HepG2 (cell line): ENCODE results near the gene ODAPH. TPM values are rescaled to one million over a fixed set of nuclear protein-coding genes. Genes with fewer than 3 reads are reported as not detected.
A peak's percentile ranks its signal among the peaks of the same experiment; 100 is the strongest.

Experiments used
- AKAP8 ChIP-seq: sonication (generic); formaldehyde crosslinking; IDR thresholded peaks from 2 replicates; pipeline ENCODE4 v1.5.1; 2020; ENCODE audit warnings: mild to moderate bottlenecking, missing genetic modification reagents
- ARNTL ChIP-seq: sonication (generic); formaldehyde crosslinking; IDR thresholded peaks from 2 replicates; pipeline ENCODE4 v1.4.0; 2020; ENCODE audit warnings: mild to moderate bottlenecking, missing genetic modification reagents
- KDM5A ChIP-seq: fragments of 200-600 bp; sonication (generic); IDR thresholded peaks from 2 replicates; pipeline ENCODE4 v1.7.0; 2018; ENCODE audit warnings: antibody characterized with exemption, mild to moderate bottlenecking, low read length, borderline replicate concordance
- NCOA1 ChIP-seq: sonication (generic); formaldehyde crosslinking; IDR thresholded peaks from 2 replicates; pipeline ENCODE4 v1.9.0; 2021; ENCODE audit warnings: missing genetic modification reagents
- NCOA5 ChIP-seq: sonication (generic); formaldehyde crosslinking; IDR thresholded peaks from 2 replicates; pipeline ENCODE4 v1.4.0; 2020; ENCODE audit warnings: missing genetic modification reagents
- PHF5A ChIP-seq: IDR thresholded peaks from one replicate; pipeline ENCODE4 v1.6.1; 2018; ENCODE audit warnings: low read depth, missing genetic modification reagents; ENCODE audit not compliant: unreplicated experiment
- ZNF451 ChIP-seq: sonication (generic); formaldehyde crosslinking; IDR thresholded peaks from 2 replicates; pipeline ENCODE4 v1.5.0; 2020; ENCODE audit warnings: mild to moderate bottlenecking, missing genetic modification reagents
- ZNF598 ChIP-seq: sonication (generic); formaldehyde crosslinking; IDR thresholded peaks from 2 replicates; pipeline ENCODE4 v1.5.1; 2020; ENCODE audit warnings: mild to moderate bottlenecking, missing genetic modification reagents, borderline replicate concordance
- polyA plus RNA-seq, 8 experiments: library from polyadenylated mRNA; depleted of rRNA in 3 of 8; stranded (reverse) in 7 of 8; unstranded in 1 of 8; fragments of >200 nt; fragmentation: Illumina TruSeq in 4 of 8; extraction: Trizol in 4 of 8; gene quantifications; 2 replicates each; pipeline versions ENCODE4 v1.2.1 to v1.2.3, GENCODE V29; 2011 to 2016; ENCODE audit warnings: low read depth in 4 of 8, missing spikeins in 1 of 8, mixed read lengths in 1 of 8; ENCODE audit not compliant: insufficient read depth in 1 of 8
- total RNA-seq, 5 experiments: library from RNA; depleted of rRNA; stranded (reverse); fragments of >200 nt; fragmentation: Illumina TruSeq; extraction: Trizol; gene quantifications; 2 replicates each; pipeline ENCODE4 v1.2.3, GENCODE V29; 2016; ENCODE audit warnings: low read depth in 1 of 5
- TF ChIP-seq, protein P1 (sequence below): sonication (generic); formaldehyde crosslinking; IDR thresholded peaks from 2 replicates; pipeline ENCODE4 v1.4.0; 2020; ENCODE audit warnings: missing genetic modification reagents
- TF ChIP-seq, protein P2 (sequence below): sonication (generic); formaldehyde crosslinking; IDR thresholded peaks from 2 replicates; pipeline ENCODE4 v1.4.0; 2020; ENCODE audit warnings: missing genetic modification reagents
- TF ChIP-seq, protein P3 (sequence below): sonication (generic); formaldehyde crosslinking; IDR thresholded peaks from 2 replicates; pipeline ENCODE4 v1.5.1; 2020; ENCODE audit warnings: mild to moderate bottlenecking, missing genetic modification reagents
- TF ChIP-seq, protein P4 (sequence below): IDR thresholded peaks from 2 replicates; pipeline ENCODE4 v1.6.1; 2012; ENCODE audit warnings: inconsistent platforms
- TF ChIP-seq, protein P5 (sequence below): sonication (generic); formaldehyde crosslinking; IDR thresholded peaks from 2 replicates; pipeline ENCODE4 v1.5.0; 2020; ENCODE audit warnings: missing genetic modification reagents, mild to moderate bottlenecking, borderline replicate concordance

ODAPH gene
- total and polyA plus RNA-seq, 2 of the 13 experiments (the other 11 are each of a cell fraction or from before 2014, with no cell fraction given) = 0.50 TPM; not detected in 1

DNA sequence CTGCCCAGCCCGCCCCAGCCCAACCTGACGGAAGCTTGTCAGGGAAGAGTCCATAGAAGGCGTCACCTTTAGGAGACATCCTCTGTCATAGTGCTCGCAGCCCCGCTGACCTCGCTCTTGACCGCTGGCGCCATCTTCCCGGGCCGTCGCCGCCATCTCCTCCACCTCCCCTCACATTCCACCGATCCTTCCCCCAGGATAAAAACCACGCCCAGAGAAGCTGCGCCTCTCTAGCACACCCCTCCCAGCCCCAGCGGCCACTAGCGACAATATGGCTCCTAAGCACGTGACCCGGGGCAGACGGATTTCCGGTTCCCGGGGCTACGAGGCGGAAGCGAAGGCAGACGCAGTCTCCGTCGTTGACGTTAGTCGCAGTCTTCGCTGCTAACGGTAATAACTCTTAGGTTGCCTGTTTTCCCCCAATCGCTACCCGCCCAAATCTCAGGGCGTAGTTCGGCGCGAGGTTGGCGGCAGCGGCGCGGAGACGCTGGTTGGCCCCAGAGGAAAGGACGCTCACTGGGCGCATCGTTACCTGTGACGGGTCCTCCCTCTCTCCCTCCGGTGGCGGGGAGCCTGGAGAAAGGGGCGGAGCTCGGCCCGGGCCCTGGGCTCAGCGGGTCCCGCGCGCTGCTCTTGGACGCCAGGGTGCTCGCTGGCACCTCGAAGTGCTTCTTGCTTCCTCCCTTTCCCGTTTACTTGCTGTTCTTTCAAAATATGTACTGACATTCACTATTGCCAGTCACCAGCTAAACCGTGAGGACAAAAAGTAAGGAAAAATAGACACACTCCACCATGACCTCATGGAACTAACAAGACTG, 41.5 kb upstream of the ODAPH start, which contains the start of the genes RCHY1 and THAP6 (continued):
- TF ChIP-seq, protein P1, sequence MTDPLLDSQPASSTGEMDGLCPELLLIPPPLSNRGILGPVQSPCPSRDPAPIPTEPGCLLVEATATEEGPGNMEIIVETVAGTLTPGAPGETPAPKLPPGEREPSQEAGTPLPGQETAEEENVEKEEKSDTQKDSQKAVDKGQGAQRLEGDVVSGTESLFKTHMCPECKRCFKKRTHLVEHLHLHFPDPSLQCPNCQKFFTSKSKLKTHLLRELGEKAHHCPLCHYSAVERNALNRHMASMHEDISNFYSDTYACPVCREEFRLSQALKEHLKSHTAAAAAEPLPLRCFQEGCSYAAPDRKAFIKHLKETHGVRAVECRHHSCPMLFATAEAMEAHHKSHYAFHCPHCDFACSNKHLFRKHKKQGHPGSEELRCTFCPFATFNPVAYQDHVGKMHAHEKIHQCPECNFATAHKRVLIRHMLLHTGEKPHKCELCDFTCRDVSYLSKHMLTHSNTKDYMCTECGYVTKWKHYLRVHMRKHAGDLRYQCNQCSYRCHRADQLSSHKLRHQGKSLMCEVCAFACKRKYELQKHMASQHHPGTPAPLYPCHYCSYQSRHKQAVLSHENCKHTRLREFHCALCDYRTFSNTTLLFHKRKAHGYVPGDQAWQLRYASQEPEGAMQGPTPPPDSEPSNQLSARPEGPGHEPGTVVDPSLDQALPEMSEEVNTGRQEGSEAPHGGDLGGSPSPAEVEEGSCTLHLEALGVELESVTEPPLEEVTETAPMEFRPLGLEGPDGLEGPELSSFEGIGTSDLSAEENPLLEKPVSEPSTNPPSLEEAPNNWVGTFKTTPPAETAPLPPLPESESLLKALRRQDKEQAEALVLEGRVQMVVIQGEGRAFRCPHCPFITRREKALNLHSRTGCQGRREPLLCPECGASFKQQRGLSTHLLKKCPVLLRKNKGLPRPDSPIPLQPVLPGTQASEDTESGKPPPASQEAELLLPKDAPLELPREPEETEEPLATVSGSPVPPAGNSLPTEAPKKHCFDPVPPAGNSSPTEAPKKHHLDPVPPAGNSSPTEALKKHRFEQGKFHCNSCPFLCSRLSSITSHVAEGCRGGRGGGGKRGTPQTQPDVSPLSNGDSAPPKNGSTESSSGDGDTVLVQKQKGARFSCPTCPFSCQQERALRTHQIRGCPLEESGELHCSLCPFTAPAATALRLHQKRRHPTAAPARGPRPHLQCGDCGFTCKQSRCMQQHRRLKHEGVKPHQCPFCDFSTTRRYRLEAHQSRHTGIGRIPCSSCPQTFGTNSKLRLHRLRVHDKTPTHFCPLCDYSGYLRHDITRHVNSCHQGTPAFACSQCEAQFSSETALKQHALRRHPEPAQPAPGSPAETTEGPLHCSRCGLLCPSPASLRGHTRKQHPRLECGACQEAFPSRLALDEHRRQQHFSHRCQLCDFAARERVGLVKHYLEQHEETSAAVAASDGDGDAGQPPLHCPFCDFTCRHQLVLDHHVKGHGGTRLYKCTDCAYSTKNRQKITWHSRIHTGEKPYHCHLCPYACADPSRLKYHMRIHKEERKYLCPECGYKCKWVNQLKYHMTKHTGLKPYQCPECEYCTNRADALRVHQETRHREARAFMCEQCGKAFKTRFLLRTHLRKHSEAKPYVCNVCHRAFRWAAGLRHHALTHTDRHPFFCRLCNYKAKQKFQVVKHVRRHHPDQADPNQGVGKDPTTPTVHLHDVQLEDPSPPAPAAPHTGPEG (CRISPR knock-in tag) = no peak
- TF ChIP-seq AKAP8 (CRISPR knock-in tag) (no peak), NCOA5 (CRISPR knock-in tag) (no peak), PHF5A (peak; percentile 31), KDM5A (peak; percentile 86), ZNF451 (CRISPR knock-in tag) (peak; percentile 55; the same call in 1 of the 2 replicates), NCOA1 (CRISPR knock-in tag) (peak; percentile 74; the same call in 1 of the 2 replicates), ZNF598 (peak; percentile 75; the same call in 1 of the 2 replicates), ARNTL (peak; percentile 81)
- TF ChIP-seq, protein P2, sequence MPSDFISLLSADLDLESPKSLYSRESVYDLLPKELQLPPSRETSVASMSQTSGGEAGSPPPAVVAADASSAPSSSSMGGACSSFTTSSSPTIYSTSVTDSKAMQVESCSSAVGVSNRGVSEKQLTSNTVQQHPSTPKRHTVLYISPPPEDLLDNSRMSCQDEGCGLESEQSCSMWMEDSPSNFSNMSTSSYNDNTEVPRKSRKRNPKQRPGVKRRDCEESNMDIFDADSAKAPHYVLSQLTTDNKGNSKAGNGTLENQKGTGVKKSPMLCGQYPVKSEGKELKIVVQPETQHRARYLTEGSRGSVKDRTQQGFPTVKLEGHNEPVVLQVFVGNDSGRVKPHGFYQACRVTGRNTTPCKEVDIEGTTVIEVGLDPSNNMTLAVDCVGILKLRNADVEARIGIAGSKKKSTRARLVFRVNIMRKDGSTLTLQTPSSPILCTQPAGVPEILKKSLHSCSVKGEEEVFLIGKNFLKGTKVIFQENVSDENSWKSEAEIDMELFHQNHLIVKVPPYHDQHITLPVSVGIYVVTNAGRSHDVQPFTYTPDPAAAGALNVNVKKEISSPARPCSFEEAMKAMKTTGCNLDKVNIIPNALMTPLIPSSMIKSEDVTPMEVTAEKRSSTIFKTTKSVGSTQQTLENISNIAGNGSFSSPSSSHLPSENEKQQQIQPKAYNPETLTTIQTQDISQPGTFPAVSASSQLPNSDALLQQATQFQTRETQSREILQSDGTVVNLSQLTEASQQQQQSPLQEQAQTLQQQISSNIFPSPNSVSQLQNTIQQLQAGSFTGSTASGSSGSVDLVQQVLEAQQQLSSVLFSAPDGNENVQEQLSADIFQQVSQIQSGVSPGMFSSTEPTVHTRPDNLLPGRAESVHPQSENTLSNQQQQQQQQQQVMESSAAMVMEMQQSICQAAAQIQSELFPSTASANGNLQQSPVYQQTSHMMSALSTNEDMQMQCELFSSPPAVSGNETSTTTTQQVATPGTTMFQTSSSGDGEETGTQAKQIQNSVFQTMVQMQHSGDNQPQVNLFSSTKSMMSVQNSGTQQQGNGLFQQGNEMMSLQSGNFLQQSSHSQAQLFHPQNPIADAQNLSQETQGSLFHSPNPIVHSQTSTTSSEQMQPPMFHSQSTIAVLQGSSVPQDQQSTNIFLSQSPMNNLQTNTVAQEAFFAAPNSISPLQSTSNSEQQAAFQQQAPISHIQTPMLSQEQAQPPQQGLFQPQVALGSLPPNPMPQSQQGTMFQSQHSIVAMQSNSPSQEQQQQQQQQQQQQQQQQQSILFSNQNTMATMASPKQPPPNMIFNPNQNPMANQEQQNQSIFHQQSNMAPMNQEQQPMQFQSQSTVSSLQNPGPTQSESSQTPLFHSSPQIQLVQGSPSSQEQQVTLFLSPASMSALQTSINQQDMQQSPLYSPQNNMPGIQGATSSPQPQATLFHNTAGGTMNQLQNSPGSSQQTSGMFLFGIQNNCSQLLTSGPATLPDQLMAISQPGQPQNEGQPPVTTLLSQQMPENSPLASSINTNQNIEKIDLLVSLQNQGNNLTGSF = no peak
- TF ChIP-seq, protein P3, sequence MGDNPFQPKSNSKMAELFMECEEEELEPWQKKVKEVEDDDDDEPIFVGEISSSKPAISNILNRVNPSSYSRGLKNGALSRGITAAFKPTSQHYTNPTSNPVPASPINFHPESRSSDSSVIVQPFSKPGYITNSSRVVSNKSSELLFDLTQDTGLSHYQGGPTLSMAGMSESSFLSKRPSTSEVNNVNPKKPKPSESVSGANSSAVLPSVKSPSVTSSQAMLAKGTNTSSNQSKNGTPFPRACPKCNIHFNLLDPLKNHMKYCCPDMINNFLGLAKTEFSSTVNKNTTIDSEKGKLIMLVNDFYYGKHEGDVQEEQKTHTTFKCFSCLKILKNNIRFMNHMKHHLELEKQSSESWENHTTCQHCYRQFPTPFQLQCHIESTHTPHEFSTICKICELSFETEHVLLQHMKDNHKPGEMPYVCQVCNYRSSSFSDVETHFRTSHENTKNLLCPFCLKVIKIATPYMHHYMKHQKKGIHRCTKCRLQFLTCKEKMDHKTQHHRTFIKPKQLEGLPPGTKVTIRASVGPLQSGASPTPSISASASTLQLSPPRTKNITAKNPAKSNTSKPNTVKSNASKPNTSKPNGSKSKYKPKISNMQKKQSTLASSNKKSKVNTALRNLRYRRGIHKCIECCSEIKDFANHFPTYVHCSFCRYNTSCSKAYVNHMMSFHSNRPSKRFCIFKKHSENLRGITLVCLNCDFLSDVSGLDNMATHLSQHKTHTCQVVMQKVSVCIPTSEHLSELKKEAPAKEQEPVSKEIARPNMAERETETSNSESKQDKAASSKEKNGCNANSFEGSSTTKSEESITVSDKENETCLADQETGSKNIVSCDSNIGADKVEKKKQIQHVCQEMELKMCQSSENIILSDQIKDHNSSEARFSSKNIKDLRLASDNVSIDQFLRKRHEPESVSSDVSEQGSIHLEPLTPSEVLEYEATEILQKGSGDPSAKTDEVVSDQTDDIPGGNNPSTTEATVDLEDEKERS (CRISPR knock-in tag) = peak; percentile 63; the same call in 1 of the 2 replicates
- TF ChIP-seq, protein P4, sequence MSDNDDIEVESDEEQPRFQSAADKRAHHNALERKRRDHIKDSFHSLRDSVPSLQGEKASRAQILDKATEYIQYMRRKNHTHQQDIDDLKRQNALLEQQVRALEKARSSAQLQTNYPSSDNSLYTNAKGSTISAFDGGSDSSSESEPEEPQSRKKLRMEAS = peak; percentile 85
- TF ChIP-seq, protein P5, sequence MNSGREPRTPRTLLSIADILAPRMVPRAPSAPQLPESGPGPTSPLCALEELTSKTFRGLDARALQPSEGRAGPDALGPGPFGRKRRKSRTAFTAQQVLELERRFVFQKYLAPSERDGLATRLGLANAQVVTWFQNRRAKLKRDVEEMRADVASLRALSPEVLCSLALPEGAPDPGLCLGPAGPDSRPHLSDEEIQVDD (CRISPR knock-in tag) = peak; percentile 8; the same call in 1 of the 2 replicates
